ENCODE results near the gene AP1M2. TPM values are rescaled to one million over a fixed set of nuclear protein-coding genes. Genes with fewer than 3 reads are reported as not detected.
"Not testable (repeated sequence)": the region's sequence is repeated elsewhere in the genome, so short reads cannot be mapped to it uniquely, and the experiment has no call there.

The AP1M2 gene
- total RNA-seq, 1 donor, result 0.63 TPM

- H3K9me3 ChIP-seq (ENCODE audit: low read depth, low read length), result no peaks in the 10 kb centered on the region
- peaks cover 32% of the 10 kb centered on the region for H3K4me1 ChIP-seq (ENCODE audit: insufficient read depth, low read length)
- no peaks in the 10 kb centered on the region for H3K27me3 ChIP-seq (ENCODE audit: insufficient read depth, low read length)
- peak within 1 kb of the TSS; percentile 81 for H3K4me3 ChIP-seq (ENCODE audit: low read length)
Observed at GRCh38 chr19:10543420-10544241, 43.5 kb downstream of the AP1M2 start, which contains the start of gene ATG4D. Gene ATG4D, plus strand, starts transcription at chr19:10543904. Its CDS starts 187 bp downstream, at chr19:10544091.

DNA sequence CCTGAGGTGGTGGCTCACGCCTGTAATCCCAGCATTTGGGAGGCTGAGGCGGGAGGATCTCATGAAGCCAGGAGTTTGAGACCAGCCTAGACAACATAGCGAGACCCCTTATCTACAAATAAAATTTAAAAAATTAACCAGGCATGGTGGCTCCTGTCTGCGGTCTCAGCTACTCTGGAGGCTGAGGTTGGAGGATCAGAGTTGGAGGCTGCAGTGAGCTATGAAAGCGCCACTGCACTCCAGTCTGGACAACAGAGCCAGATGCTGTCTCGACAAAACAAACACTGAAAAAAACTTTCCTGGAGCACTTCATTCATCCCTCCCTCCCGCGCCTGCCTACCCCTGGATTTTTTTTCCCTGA, 44.1 kb downstream of the AP1M2 start:
- H3K4me3 ChIP-seq (ENCODE audit: low read length), result peak overlapping the region; percentile 81
- H3K9me3 ChIP-seq (ENCODE audit: low read depth, low read length), result no peaks in the 10 kb centered on the region
- peaks cover 32% of the 10 kb centered on the region for H3K4me1 ChIP-seq (ENCODE audit: insufficient read depth, low read length)
- peaks cover 1% of the 10 kb centered on the region for H3K27me3 ChIP-seq (ENCODE audit: insufficient read depth, low read length)

GRCh38 chr19:10539016-10539415, 48.1 kb downstream of the AP1M2 start:
- peaks cover 15% of the 10 kb centered on the region for H3K4me1 ChIP-seq (ENCODE audit: insufficient read depth, low read length)
- not testable (repeated sequence) for H3K4me3 ChIP-seq (ENCODE audit: low read length); H3K9me3 ChIP-seq (ENCODE audit: low read depth, low read length); H3K27me3 ChIP-seq (ENCODE audit: insufficient read depth, low read length)

DNA sequence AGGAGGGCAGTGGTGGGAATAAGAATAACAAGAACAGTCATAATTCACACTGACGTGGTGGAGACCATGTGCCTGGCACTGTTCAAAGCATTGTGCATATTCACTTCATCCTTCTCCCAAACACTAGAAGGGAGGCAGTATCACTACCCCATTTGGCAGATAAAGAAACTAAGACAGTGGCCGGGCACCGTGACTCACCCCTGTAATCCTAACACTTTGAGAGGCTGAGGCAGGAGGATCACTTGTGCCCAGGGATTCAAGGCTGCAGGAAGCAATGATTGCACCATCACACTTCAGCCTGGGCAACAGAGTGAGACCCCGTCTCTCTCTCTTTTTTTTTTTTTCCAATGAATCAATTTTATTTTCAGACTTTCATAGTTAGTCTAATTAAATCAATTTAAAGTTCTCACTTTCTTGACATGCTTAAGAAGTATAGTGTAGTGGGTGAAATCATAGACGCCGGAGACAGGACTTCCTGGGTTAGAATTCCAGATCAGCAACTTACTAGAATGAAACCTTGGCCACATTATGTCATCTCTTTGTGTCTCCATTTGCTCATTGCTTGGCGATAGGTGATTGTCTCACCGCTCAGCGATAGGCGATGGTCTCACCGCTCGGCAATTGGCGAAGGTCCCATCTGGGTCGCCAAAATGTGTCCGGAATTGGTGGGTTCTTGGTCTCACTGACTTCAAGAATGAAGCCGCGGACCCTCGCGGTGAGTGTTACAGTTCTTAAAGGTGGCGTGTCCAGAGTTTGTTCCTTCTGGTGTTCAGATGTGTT, 48.7 kb downstream of the AP1M2 start:
- H3K9me3 ChIP-seq (ENCODE audit: low read depth, low read length), result no peaks in the 10 kb centered on the region
- H3K4me1 ChIP-seq (ENCODE audit: insufficient read depth, low read length), result peaks cover 15% of the 10 kb centered on the region
- H3K4me3 ChIP-seq (ENCODE audit: low read length), result no peak overlapping the region
- peaks cover 3% of the 10 kb centered on the region for H3K27me3 ChIP-seq (ENCODE audit: insufficient read depth, low read length)

DNA sequence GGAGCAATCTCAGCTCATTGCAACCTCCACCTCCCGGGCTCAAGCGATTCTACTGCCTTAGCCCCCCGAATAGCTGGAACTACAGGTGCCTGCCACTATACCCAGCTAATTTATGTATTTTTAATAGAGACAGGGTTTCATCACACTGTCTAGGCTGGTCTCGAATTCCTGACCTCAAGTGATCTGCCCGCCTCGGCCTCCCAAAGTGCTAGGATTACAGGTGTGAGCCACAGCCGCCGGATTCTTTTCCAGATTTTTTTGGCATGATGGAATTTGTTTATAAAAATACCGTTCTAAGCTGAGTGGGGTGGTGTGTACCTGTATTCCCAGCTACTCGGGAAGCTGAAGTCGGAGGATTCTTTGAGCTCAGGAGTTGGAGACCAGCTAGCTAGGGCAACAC, 49.4 kb downstream of the AP1M2 start:
- no peak overlapping the region for H3K4me3 ChIP-seq (ENCODE audit: low read length)
- no peaks in the 10 kb centered on the region for H3K9me3 ChIP-seq (ENCODE audit: low read depth, low read length)
- peaks cover 10% of the 10 kb centered on the region for H3K4me1 ChIP-seq (ENCODE audit: insufficient read depth, low read length)
- peaks cover 3% of the 10 kb centered on the region for H3K27me3 ChIP-seq (ENCODE audit: insufficient read depth, low read length)

DNA sequence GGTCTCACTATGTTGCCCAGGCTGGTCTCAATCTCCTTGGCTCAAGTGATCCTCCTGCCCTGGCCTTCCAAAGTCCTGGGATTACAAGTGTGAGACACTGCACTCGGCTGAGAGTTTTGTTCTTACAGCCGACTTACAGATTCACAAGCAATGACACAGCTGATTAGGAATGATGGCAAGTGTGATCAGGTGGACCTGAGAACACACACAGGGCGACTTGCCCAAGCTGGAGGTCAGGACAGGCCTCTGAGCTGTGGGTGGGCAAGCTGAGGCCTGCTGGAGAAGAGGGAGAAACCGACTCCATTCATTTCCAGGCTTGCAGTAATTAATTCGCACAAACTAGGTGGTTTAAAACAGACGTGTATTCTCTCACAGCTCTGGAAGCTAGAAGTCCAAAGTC, 51.5 kb downstream of the AP1M2 start:
- Histone ChIP-seq H3K4me3 (ENCODE audit: low read length) (no peak overlapping the region), H3K27me3 (ENCODE audit: insufficient read depth, low read length) (peaks cover 3% of the 10 kb centered on the region), H3K4me1 (ENCODE audit: insufficient read depth, low read length) (peaks cover 5% of the 10 kb centered on the region), H3K9me3 (ENCODE audit: low read depth, low read length) (no peaks in the 10 kb centered on the region)

- H3K9me3 ChIP-seq (ENCODE audit: low read depth, low read length), result no peaks in the 10 kb centered on the region
- H3K4me3 ChIP-seq (ENCODE audit: low read length), result no peak overlapping the region
- no peaks in the 10 kb centered on the region for H3K4me1 ChIP-seq (ENCODE audit: insufficient read depth, low read length)
- H3K27me3 ChIP-seq (ENCODE audit: insufficient read depth, low read length), result peaks cover 3% of the 10 kb centered on the region
Observed at GRCh38 chr19:10533646-10534386, 53.3 kb downstream of the AP1M2 start.

DNA sequence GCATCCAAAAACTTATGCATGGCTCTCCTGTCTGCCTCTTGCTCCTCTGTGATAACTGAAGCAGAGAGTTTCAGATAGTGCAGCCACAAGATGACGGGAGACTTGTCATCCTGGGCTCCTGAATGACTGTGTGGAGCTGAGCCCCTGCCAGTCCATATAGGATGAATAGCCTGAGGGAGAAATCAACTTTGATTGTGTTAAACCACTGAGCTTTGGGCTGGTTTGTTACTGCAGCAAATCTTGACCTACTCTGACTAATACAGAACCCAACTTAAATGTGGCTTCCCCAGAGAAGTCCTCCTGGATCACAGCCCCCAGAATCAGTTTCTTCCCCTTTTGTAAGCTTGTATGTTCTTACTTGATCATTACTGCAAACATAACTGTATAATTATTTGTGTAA, 54.7 kb downstream of the AP1M2 start:
- Histone ChIP-seq H3K4me3 (ENCODE audit: low read length) (no peak overlapping the region), H3K9me3 (ENCODE audit: low read depth, low read length) (no peaks in the 10 kb centered on the region), H3K27me3 (ENCODE audit: insufficient read depth, low read length) (no peaks in the 10 kb centered on the region), H3K4me1 (ENCODE audit: insufficient read depth, low read length) (no peaks in the 10 kb centered on the region)

- peaks cover 11% of the 10 kb centered on the region for H3K4me1 ChIP-seq (ENCODE audit: insufficient read depth, low read length)
- H3K9me3 ChIP-seq (ENCODE audit: low read depth, low read length); H3K4me3 ChIP-seq (ENCODE audit: low read length): not testable (repeated sequence)
Observed at GRCh38 chr19:10526887-10527286, 60.2 kb downstream of the AP1M2 start.

GRCh38 chr19:10525636-10526035, 61.5 kb downstream of the AP1M2 start:
- Histone ChIP-seq H3K4me3 (ENCODE audit: low read length) (no peak overlapping the region), H3K27me3 (ENCODE audit: insufficient read depth, low read length) (no peaks in the 10 kb centered on the region), H3K4me1 (ENCODE audit: insufficient read depth, low read length) (peaks cover 18% of the 10 kb centered on the region), H3K9me3 (ENCODE audit: low read depth, low read length) (no peaks in the 10 kb centered on the region)

More at GRCh38 chr19:10526887-10527286, 60.2 kb downstream of the AP1M2 start:
- H3K27me3 ChIP-seq (ENCODE audit: insufficient read depth, low read length), result not testable (repeated sequence)

DNA sequence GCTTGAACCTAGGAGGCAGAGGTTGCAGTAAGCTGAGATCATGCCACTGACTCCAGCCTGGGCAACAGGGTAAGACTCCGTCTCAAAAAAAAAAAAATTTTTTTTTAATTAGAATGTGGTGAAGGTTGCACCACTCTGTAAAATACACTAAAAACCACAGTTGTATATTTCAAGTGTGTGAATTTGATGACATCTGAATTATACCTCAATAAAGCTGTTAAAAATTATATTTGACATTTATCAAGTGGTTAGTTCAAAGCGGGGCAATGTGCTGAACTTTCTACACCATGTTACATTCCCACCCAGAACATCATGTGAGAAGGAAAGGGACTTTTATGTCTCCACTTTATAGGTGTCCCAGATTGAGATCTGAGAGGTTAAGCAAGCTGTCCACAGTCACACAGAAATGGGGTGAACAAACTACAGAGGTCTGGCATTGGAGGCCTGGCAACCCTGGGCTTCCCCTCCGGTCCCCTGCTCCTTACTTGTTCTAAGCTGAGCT, 63.9 kb downstream of the AP1M2 start:
- H3K4me1 ChIP-seq (ENCODE audit: insufficient read depth, low read length), result peaks cover 37% of the 10 kb centered on the region
- H3K27me3 ChIP-seq (ENCODE audit: insufficient read depth, low read length), result peaks cover 16% of the 10 kb centered on the region
- H3K4me3 ChIP-seq (ENCODE audit: low read length), result no peak overlapping the region
- H3K9me3 ChIP-seq (ENCODE audit: low read depth, low read length), result no peaks in the 10 kb centered on the region

Other genes with a start within 250 kb of the AP1M2 start
- 151 TPM for gene ICAM3, start 247.7 kb downstream of the AP1M2 start, total RNA-seq
- 93.2 TPM for gene TYK2, start 206.7 kb downstream of the AP1M2 start, total RNA-seq
- 114 TPM for gene CDC37, start 183.8 kb downstream of the AP1M2 start, total RNA-seq
- gene PDE4A, start 166.8 kb downstream of the AP1M2 start, total RNA-seq, result 7.2 TPM
- 10.4 TPM for gene KEAP1, start 84.0 kb downstream of the AP1M2 start, total RNA-seq
- gene S1PR5, start 69.9 kb downstream of the AP1M2 start, total RNA-seq, result 36.9 TPM
- gene ATG4D, start 43.4 kb downstream of the AP1M2 start, total RNA-seq, result 30.7 TPM
- gene KRI1, start 21.3 kb downstream of the AP1M2 start, total RNA-seq, result 6.7 TPM
- gene CDKN2D, start 18.3 kb downstream of the AP1M2 start, total RNA-seq, result 84.0 TPM
- 57.1 TPM for gene SLC44A2, start 38.2 kb upstream of the AP1M2 start, total RNA-seq
- gene ILF3, start 67.0 kb upstream of the AP1M2 start, total RNA-seq, result 212 TPM
- gene QTRT1, start 114.1 kb upstream of the AP1M2 start, total RNA-seq, result 13.9 TPM
- 149 TPM for gene DNM2, start 130.8 kb upstream of the AP1M2 start, total RNA-seq
- gene TMED1, start 248.9 kb upstream of the AP1M2 start, total RNA-seq, result 11.4 TPM

Data from mononuclear cell (primary cell).